Activated CD4-positive, alpha-beta T cell treated with anti-CD3 and anti-CD28 coated beads, Interleukin-2, Interleukin-4, amounts not matched to agents 100 ng/mL and 50 ng/mL, durations not matched to agents 16 hours and 8 hours (primary cell): ENCODE results near the gene KY.

ENCODE experiments used
- DNase-seq: peaks from one replicate; pipeline ENCODE4 v3.0.0-alpha.2; 2020; ENCODE audit warnings: low spot score

The KY gene, protein sequence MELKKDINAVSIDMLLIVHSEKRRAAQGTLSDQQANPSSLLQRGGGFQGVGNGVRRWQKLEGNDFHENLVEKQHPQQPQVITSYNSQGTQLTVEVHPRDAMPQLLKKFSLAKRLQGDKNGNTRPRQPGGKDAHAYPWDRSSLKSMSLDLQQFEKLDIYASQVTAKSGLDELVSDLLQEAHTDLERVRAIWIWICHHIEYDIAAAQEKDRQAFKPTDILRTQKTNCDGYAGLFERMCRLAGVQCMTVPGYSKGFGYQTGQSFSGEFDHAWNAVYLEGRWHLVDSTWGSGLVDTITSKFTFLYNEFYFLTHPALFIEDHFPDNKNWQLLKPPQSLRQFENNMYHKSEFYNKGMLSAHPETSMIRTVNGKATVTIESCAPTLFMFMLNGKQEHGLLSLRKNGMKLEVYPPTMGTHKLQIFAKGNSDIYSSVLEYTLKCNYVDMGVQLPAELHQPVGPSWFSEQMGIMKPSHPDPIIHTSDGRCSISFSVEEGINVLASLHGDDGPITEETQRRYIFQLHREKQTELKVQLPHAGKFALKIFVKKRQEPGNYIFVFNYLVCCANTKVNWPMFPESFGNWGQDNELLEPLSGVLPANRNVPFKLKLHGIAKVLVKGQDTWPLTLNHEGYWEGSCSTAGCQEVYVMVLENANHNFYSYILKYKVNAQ

DNA sequence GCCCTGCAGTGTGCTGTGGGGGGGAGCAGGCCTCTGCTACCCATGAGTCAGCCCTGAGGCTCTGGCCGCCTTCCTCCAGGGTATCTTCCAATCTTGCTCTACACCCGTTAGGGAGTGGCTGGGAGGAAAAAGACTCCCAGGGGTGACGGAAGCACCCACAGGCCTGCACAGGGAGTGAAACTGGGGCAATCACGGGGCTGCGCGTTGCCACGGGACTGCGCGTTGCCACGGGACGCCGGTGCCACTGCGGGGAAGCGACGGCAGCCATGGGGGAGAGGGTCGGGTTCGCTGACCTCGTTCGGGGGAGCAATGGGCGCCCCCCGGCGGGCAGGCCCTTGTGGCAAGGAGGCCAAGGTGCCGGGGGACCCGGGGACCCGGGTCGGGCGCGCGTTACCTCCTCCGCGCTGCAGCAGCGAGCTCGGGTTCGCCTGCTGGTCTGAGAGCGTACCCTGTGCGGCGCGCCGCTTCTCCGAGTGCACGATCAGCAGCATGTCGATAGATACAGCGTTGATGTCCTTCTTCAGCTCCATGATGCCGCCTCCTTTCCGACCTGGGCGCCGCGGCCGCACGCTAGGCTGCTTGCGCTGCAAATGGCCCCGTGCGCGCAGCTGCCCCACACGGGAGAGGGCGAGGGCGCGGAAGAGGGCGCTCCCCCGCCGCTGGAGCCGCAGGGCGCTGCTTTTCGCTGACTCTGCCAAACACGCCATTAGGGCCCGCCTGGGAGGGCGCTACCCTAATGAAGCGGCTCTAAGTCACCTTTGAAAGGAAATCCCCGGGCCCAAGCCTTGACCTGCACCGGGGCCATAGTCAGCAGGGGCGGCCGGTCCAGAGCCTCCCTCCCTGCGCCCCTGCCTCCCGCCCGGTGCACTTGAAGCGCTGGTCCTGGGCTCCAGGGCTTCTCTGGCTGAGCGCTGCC, at the start of gene KY:
TSS of gene KY (minus strand) at position 592 of the 916 bp plus-strand sequence. CDS start at position 530, 62 bp downstream.
- DNase-seq: no peak

DNA sequence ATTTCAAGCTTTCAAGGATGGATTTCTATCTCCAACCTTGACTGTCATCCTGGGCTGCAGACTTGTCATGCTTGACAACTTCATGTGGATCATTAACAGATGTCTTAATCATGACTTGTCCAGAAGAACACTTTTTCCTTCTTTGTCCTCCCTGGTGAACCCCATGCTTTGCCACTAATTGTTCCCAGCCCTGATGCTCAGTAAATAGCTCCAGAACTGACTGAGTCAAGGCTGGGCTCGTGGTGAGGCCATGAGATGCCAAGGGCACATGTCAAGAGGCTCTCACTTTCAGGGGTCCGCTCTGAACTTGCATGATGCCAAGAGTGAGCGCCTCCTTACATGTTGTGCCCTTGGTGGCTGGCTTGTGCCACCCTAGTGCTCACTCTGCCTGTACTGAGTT, 48.9 kb upstream of the KY start:
- DNase-seq: no peak

DNA sequence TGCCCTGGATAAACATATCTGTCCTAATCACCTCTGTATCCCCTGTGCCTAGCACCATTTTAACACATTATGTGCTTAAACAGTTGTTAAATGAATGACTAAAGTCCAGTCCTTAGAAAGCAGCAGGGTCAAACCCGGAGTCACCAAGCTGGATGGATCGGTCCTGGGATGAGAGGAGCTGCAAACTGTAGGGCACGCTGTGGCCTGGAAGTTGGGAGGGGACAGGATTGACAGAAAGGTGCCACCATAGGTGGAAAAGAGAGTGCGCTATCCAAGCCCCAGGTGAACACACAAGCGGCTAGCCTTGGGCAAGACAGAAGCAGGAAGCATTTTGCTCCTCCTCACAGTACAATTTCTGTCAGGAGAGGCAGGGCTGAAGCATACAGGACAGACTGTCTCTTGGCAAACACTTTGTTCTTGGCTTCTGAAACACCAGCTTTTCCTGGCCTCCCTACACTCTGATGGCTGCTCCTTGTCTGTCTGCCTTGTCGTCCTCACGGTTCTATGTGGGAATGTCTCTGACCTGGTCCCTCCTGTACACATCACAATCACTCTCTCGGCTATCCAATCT, 48.4 kb upstream of the KY start:
- DNase-seq: no peak

DNA sequence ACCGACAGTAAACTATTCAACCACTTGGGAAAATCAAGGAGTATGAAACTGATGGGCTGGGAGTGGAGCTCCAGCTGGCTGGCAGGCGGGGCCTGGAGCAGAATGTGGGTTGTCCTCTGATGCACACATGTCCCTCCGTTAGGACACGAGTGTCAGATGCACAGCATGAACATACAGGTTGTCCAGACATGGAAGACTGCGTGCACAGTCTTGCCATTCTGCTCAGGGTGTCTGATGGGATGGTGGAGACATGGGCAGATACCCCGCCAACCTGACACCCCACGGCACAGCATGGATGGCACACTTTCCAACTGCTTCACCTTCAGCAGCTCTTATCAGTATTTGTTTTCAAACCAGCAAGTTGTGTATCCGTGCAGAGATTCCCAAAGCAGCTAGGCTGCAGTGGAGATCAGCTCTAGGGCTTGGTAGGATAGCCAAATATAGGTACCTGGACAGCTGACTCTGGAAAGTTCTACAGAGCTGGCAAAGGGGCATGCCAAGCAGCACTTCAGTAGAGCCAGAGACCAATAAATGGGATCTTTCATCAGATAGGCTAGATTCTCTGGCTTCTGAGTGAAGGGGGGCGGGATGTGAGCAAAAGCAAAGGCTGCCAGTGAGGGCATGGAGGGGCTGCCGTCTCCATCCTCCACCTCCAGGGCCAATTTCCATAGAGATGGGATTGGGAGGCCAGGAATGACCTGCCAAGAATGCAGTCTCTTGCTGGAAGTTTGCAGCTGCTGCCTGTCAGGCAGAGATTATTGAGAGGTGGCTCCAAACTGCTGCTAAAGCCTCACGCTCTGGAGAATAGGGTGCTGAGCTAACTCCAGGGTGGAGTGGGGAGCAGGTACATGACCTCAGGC, 47.2 kb upstream of the KY start:
- no peak for DNase-seq

DNA sequence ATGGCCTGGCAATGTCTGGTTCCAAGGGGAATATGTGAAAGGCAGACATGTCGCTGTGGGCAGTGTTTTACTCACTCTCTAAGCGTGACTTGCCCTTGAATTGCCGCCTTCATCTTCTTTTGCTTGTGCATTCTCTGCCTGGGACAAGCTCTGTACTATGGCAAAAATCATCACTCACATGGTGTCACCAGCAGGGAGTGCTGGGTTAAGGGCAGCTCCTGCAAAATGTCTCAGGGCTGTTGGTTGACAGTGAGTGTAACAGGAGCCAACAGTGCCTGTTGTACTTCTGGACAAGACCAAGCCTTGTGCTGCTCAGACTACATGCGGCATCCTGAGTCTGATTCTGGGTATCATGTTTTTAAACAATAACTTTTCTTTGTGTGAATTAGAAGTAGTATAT, 45.3 kb upstream of the KY start:
- DNase-seq: no peak

DNA sequence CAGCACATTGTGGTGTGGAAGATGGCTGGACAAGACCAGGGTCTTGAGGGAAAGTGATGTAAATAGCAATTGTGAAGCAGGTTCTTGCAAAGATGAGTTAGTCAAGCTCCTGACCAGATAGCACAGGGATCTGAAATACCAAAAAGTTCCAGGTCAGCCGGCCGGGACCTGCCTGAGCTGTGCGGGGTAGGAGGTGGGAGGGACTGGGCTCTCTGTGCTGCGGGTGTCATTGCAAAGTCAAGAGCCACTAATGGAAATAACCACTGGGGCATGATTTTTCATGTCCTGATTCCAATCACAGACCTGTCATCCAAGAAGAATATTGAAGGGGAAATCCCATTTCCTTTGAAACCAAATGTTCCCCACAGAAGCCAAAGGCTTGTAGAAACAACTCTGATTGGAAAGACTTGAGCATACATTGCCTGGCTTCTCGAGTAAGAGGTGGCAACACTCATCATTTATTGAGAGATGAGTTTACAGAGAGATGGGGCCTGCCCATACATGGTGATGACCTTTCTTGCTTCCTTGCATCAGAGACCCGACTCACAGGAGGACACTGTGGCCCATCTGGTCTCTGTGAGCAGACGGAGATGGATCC, 44.2 kb upstream of the KY start:
- no peak for DNase-seq

DNA sequence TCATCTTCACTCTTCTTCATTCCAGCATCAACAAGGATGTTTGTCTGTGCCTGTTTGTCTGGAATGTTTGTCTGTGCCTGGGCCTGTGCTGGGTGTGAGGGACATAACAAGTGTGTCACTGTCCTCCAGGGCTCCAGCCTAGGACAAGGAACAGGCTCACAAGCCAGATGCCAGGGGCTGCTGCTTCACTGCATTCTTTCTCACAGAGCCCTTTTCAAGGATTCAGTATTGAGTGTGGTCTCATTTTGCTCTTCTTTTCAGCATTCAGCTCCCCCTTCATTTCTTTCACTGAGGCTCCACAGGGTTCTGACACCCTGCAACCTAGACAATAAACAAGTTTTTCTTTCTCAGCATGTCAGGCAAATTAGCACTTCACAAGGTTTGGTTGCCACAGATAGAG, 43.6 kb upstream of the KY start:
- DNase-seq: no peak

DNA sequence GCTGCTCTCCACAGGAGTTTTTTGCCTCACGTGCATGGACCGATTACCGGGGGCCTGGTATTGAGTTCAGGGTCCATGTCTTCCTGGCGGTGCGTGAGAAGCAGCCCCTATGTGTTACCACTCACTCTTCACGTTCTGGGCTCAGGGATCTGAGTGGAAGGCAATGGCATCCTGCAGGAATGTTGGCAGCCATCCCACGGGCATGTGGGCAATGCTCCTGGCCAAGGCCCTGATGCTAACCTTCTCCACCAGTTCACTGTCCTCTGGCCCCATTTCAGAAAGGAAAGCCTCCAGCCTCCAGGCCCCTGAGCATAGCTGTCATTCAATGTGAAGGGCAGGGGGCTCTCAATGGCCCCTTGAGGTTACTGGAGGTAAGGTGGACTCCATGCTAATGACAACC, 43.0 kb upstream of the KY start:
- DNase-seq: no peak

DNA sequence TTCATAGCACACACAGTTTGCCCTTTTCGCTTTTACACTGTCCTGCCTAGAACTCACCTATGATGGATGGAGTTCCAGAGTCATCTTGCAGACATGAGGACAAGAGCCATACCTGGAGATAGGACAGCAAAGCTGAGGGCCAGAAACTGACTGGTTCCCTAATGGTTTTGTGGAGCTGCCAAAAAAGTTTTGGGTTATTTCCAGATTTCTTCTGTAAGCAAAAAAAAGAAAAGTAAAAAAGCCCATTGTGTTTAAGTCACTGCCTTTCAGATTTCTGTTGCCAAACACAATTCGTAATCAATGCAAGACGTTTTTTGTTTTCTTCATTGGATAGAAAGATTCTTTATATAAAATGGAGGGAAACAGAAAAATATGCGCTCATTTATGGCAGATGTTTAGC, 42.4 kb upstream of the KY start:
- no peak for DNase-seq

DNA sequence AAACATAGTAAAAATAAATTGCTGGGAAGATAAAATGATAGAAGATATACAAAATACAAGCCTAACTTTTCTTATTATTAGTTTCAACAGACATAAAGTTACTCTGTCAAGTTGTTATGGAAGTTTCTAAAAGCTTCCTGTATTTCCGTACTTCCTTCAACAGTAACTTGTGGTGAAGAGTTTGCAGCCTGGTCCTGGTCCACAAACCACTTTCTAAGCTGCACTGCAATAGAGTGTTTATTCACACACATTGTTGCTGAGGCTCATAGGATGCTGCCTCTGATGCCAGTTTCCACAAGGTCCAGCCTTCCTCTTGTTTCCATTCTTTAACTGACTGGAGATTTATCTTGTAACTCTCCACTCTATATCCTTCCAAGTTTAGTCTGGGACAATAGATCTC, 39.4 kb upstream of the KY start:
- DNase-seq: no peak

DNA sequence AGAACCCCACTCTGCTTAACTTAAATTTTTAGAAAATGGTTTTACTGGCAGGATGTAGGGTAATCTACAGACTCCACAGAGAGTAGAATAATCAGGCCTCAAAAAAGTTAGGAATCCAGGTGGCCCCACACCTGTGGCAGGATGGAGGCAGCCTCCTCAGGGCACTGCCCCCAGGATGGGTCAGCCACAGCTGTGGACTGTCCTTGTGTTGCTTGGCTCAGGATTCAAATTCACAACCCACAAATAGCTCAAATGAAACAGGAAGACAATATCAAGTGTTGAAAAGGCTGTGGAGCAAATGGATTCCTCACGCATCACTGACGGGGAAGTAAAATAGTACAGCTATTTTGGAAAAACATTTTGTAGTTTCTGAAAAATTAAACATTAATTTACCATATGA, 36.8 kb upstream of the KY start:
- DNase-seq: no peak

DNA sequence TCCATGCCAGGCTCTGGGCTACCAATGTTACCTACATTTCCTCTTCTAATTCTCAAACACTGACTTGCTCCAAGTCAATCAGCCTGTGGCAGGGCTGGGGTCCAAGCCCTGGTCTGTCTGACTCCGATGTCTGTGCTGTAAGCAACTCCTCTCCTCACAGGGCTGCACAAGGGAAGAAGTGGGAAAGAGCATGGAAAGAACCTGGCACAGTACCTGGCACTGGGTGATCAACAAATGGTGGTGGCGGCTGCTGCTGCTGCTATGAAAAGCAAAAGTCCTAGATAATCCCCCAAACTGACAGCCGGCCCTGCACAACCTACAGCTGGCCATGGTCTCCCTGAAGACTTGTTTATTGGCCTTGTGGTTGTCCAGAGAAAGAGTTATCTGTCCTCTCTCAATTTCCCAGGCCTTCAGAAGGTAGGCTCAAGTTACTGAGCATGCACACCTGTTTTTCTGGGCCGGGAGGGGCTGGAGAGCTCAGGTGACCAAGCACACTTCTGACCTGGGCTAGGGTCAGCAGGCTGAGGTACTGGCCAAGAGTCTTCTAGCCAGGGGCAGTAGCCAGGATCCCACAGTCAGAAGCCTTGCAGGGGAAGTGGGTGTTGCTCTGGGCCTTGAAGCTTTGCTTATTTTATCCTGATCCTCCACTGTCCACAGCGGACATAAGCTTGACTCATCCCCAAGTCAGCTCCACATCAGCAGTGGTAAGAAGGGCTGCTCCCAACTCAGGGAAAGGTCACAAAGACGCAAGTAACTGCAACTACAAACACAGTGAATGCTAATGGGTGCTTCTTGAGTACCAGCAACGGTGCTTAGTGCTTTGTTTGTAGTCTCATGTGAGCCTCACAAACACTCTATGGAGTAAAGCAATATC, 35.3 kb upstream of the KY start:
- DNase-seq: no peak

DNA sequence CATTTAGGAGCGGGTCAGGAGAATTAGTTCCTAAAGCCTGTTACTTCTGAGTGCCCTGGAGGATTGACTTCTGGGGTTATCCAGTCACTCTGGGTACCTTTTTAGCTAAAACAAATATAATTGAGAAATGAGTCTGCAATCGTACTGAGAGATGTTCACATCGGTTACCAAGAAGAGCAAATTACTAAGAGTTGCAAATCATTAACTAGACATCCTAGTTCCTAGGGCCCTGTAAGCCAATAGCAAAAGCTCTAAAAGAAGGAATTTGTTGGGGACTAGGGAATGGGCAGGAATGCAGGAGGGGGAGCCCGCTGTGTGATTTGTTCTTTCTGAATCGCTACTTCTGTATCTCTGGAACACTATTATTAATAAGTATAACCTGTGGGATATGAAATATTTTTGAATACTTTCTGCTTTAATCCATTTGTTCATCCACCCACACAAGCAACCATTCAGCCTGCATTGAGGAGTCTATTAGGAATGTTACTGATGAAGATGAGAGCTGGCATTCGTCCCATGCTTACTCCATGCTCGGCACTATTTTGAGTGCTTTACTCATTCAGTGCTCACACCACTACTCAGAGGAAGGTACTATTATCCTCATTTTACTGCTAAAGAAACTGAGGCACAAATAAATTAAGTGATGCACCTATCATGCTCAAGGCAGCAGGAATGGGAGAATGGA, 31.5 kb upstream of the KY start:
- no peak for DNase-seq

DNA sequence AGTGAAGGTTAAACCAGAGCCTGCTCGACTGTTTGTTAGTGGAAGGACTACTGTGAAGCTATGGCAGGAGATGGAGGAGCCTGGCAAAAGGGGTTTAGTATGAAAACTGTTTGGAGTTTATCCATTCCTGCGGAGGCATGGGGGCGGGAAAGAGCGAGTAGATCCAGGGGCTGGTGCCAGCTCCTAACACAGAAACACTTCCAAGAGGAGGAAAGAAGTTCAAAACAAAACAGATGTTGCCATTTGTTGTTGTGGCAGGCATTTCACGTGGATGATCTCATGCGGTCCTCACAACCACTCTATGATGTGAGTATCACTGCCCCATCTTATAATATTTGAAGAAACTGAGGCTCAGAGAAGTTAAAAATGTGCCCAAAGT, 30.7 kb upstream of the KY start:
- no peak for DNase-seq

DNA sequence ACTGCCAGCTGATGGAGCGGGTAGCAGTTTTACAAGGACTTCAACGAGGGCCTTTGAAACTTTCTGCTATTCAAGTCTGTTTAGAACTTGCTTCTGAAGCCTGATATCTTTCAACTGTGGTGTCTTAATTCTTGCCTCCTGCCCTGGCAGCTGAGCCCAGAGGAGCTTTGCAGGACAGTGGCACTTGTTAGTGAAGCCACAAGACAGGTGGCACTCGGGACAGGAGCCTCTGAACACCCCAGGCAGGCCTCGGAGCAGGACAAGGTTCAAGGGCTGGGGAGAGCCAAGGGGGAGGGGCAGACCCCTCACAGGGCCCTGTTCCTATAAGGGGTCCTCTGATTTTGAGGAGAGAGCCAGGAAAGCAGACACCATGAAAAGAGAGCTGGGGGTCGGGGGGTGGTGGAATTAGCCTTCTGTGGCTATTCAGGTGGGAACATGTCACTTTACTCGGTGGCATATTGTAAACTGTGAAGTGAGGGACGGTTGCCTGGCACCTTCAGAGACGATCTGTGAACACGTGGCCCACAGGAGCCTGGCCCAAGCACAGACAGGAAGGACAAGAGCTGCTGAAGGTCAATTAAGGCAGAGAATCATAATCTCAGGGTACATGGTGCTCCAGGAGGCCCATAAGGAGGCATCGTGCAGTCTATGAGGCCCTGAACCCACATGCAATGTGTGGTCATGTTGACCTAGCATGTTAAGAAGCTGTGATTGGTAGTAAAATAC, 30.1 kb upstream of the KY start:
- DNase-seq: no peak

DNA sequence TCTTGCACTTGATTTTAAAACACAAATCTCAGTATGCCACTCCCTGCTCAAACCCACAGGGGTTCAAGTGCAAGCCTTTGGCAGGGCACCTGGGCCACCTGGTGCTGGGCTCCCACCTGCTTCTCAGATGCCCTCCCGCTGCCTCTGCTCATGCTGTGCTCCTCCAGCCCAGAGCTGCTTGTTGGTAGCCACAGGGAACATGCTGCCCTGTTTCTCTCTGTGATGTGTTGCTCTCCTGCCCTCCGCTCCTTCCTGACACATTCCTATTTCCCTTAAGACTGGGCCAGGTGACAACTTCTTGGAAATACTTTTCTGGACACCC, 27.1 kb upstream of the KY start:
- no peak for DNase-seq

DNA sequence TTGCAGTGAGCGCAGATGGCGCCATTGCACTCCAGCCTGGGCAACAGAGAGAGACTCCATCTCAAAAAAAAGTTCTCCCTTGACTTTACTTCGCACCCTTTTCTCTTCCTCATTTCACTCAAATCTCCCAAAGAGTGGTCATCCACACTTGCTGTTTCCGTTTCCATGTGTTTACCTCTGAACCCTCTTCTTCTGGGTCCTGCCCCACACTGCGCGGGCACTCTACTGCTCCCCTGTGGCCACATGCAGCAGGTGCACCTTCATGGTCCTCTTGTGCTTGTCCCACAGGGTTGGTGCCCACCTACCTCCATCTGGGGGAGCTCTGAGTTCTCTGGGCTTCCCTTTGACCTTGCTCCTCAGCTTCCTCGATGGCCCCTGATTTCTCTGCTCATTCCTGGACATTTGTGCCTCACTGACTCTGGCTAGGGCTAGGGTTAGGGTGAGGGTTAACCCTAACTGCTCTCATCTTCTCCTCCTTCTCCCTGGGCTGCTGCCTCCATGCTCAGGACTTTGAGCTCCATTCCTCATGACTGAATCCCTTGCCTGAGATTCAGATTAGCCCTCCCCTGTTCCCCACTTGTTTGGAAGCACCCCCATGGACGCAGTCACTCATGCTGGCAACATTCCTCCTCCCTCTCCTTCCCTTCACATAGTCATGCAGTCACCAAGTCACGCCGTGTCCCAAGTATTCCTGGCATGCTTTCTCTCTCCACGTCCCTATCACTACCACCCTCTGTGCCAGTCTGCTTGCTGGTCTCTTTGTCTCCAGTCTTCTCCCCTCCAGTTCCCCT, 26.6 kb upstream of the KY start:
- peak; percentile 12 for DNase-seq

DNA sequence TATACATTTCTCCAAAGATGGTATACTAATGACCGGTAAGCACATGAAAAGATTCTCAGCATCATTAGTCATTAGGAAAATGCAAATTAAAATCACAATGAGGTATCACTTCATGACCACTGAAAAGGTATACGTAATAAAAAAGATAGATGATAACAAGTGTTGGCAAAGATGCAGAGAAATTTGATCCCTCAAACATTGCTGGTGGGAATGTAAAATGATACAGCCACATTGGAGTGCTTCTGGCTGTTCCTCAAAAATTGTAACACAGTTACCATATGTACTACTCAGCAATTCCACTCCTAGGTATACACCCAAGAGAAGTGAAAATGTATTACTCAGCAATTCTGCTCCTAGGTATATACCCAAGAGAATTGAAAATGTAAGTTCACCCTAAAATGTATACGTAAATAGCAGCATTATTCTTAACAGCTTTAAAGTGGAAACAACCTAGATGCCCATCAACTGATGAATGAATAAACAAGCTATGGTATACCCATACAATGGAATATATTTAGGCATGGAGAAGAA, 25.0 kb upstream of the KY start:
- no peak for DNase-seq
